ENCODE results near the gene FGFR3.

DNA sequence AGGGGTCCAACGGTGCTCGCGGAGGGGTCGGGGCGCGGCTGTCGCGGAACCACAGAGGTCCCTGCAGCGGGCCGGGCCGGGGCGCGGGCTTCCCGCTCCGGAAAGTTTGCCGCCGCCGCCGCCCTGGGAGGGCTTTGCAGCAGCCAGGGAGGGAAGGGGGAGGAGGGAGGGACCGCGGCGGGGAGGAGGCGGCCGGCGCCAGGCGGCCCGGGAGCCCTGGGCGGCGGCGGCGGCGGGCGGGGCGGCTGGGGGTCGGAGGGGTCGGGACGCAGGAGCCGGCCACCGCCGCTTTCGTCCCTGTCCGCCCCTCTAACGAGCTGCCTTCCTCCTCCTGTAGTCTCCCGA lies 375 bp downstream of the FGFR3 start:
- TF ChIP-seq, protein P1, sequence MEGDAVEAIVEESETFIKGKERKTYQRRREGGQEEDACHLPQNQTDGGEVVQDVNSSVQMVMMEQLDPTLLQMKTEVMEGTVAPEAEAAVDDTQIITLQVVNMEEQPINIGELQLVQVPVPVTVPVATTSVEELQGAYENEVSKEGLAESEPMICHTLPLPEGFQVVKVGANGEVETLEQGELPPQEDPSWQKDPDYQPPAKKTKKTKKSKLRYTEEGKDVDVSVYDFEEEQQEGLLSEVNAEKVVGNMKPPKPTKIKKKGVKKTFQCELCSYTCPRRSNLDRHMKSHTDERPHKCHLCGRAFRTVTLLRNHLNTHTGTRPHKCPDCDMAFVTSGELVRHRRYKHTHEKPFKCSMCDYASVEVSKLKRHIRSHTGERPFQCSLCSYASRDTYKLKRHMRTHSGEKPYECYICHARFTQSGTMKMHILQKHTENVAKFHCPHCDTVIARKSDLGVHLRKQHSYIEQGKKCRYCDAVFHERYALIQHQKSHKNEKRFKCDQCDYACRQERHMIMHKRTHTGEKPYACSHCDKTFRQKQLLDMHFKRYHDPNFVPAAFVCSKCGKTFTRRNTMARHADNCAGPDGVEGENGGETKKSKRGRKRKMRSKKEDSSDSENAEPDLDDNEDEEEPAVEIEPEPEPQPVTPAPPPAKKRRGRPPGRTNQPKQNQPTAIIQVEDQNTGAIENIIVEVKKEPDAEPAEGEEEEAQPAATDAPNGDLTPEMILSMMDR (IDR thresholded peaks at IDR 0.05; ENCODE audit: low read length), result no peak
- TF ChIP-seq EZH2phosphoT487 (IDR thresholded peaks at IDR 0.05; ENCODE audit: low read length) (no peak), EZH2 (optimal IDR thresholded peaks at IDR 0.05; ENCODE audit: low read depth, low read length) (no peak)
